GM23338 (cell line): ENCODE results near the gene TENM4. TPM values are rescaled to one million over a fixed set of nuclear protein-coding genes. Genes with fewer than 3 reads are reported as not detected.

ENCODE experiments used
- ATAC-seq: fragments of 200-7000 bp; cut with Tn5 transposase; 3 replicates; pipeline ENCODE4 v1.9.1; 2020
- DNase-seq: peaks from one replicate; pipeline ENCODE4 v3.0.0-alpha.2; 2015; ENCODE audit warnings: low spot score
- H2AFZ ChIP-seq: fragments of 200-600 bp; sonication (generic); 2 replicates; pipeline ENCODE4 v1.8.0; 2016; ENCODE audit warnings: antibody characterized with exemption, mild to moderate bottlenecking, moderate library complexity
- H3F3A ChIP-seq: fragments of 200-600 bp; sonication (generic); replicated peaks from 2 replicates; pipeline ENCODE4 v1.8.0; 2017; ENCODE audit warnings: antibody characterized with exemption, mixed run types, low read depth
- H3K27ac ChIP-seq: fragments of 200-600 bp; sonication (generic); 2 replicates; pipeline ENCODE4 v1.6.1; 2016; ENCODE audit warnings: low read depth
- H3K27me3 ChIP-seq: fragments of 200-600 bp; sonication (generic); 2 replicates; pipeline ENCODE4 v1.8.0; 2016; ENCODE audit warnings: mild to moderate bottlenecking, mixed run types, moderate library complexity; ENCODE audit not compliant: insufficient read depth
- H3K36me3 ChIP-seq: fragments of 200-600 bp; sonication (generic); 2 replicates; pipeline ENCODE4 v1.8.0; 2016; ENCODE audit warnings: mild to moderate bottlenecking; ENCODE audit not compliant: insufficient read depth
- H3K4me1 ChIP-seq: fragments of 200-600 bp; sonication (generic); 2 replicates; pipeline ENCODE4 v1.8.0; 2016; ENCODE audit warnings: mild to moderate bottlenecking, moderate library complexity; ENCODE audit not compliant: insufficient read depth
- H3K4me2 ChIP-seq: fragments of 200-600 bp; sonication (generic); 2 replicates; pipeline ENCODE4 v1.7.1; 2017; ENCODE audit warnings: mixed run types
- H3K4me3 ChIP-seq: fragments of 200-600 bp; sonication (generic); 2 replicates; pipeline ENCODE4 v1.6.1; 2016; ENCODE audit warnings: mixed run types
- H3K79me2 ChIP-seq: fragments of 200-600 bp; sonication (generic); replicated peaks from 2 replicates; pipeline ENCODE4 v1.8.0; 2017; ENCODE audit warnings: mild to moderate bottlenecking; ENCODE audit not compliant: insufficient read depth
- H3K9me2 ChIP-seq: fragments of 200-600 bp; sonication (generic); 2 replicates; pipeline ENCODE4 v1.8.0; 2017; ENCODE audit not compliant: insufficient read depth
- H4K20me1 ChIP-seq: fragments of 200-600 bp; sonication (generic); replicated peaks from 2 replicates; pipeline ENCODE4 v1.8.0; 2017; ENCODE audit warnings: mild to moderate bottlenecking; ENCODE audit not compliant: insufficient read depth
- H3K27ac Mint-ChIP-seq: 2 replicates; pipeline ENCODE4 v1.8.0; 2020; ENCODE audit warnings: inconsistent platforms, mild to moderate bottlenecking, moderate library complexity, mixed read lengths
- H3K27me3 Mint-ChIP-seq: 3 replicates; pipeline ENCODE4 v1.8.0; 2022; ENCODE audit warnings: low read depth, mild to moderate bottlenecking, moderate library complexity, mixed read lengths, inconsistent platforms; ENCODE audit not compliant: insufficient read depth, poor library complexity
- H3K36me3 Mint-ChIP-seq: 3 replicates; pipeline ENCODE4 v1.8.0; 2021; ENCODE audit warnings: low read depth, mild to moderate bottlenecking, inconsistent platforms, moderate library complexity, mixed read lengths
- H3K4me1 Mint-ChIP-seq: 3 replicates; pipeline ENCODE4 v1.8.0; 2020; ENCODE audit warnings: mild to moderate bottlenecking, inconsistent platforms, mixed read lengths
- H3K4me3 Mint-ChIP-seq: 3 replicates; pipeline ENCODE4 v1.8.0; 2021; ENCODE audit warnings: moderate library complexity, mild to moderate bottlenecking, inconsistent platforms, mixed read lengths
- H3K9me3 Mint-ChIP-seq: 3 replicates; pipeline ENCODE4 v1.8.0; 2020; ENCODE audit warnings: moderate library complexity, mild to moderate bottlenecking, inconsistent platforms, mixed read lengths
- CREB1 ChIP-seq: fragments of 250-450 bp; sonication (Bioruptor Pico); IDR thresholded peaks from 2 replicates; pipeline ENCODE4 v1.5.0; 2020; ENCODE audit warnings: low read depth, mild to moderate bottlenecking, moderate library complexity
- CTCF ChIP-seq, 2 experiments: fragments of 200-600 bp in 1 of 2; sonication (generic) in 1 of 2; conservative IDR thresholded peaks; 2 replicates each; pipeline versions ENCODE4 v1.5.1 to v1.6.1; 2016 to 2017; ENCODE audit warnings: antibody characterized with exemption in 2 of 2, low read depth in 2 of 2, mild to moderate bottlenecking in 2 of 2, moderate library complexity in 1 of 2
- EZH2 ChIP-seq: fragments of 200-600 bp; sonication (generic); IDR thresholded peaks from one replicate; pipeline ENCODE4 v1.8.0; 2017; ENCODE audit warnings: antibody characterized with exemption, mild to moderate bottlenecking, low read depth; ENCODE audit not compliant: unreplicated experiment
- EZH2phosphoT487 ChIP-seq: fragments of 200-600 bp; sonication (generic); IDR thresholded peaks from one replicate; pipeline ENCODE4 v1.8.1; 2018; ENCODE audit warnings: antibody characterized with exemption; ENCODE audit not compliant: unreplicated experiment
- JUNB ChIP-seq: IDR thresholded peaks from one replicate; pipeline ENCODE4 v1.6.1; 2016; ENCODE audit warnings: antibody characterized with exemption; ENCODE audit not compliant: unreplicated experiment
- NANOG ChIP-seq: IDR thresholded peaks from 2 replicates; pipeline ENCODE4 v1.6.1; 2016; ENCODE audit warnings: antibody characterized with exemption, borderline replicate concordance
- POLR2AphosphoS5 ChIP-seq: IDR thresholded peaks from 2 replicates; pipeline ENCODE4 v1.6.1; 2016; ENCODE audit warnings: antibody characterized with exemption, low read depth
- REST ChIP-seq: IDR thresholded peaks from one replicate; pipeline ENCODE4 v1.6.1; 2018; ENCODE audit warnings: antibody characterized with exemption; ENCODE audit not compliant: unreplicated experiment
- STAT1 ChIP-seq: IDR thresholded peaks from one replicate; pipeline ENCODE4 v1.6.1; 2016; ENCODE audit warnings: antibody characterized with exemption; ENCODE audit not compliant: unreplicated experiment
- ZNF114 ChIP-seq: fragments of 250-450 bp; sonication (Bioruptor Pico); IDR thresholded peaks from 2 replicates; pipeline ENCODE4 v1.5.0; 2020; ENCODE audit warnings: mild to moderate bottlenecking, moderate library complexity
- ZNF462 ChIP-seq: fragments of 250-450 bp; sonication (Bioruptor Pico); IDR thresholded peaks from 2 replicates; pipeline ENCODE4 v1.5.0; 2020; ENCODE audit warnings: mild to moderate bottlenecking, moderate library complexity
- polyA plus RNA-seq: library from polyadenylated mRNA; unstranded; fragments of >200 nt; fragmentation: Nextera tagmentation; extraction: Ambion mirVana; gene quantifications from 2 replicates; pipeline ENCODE4 v1.2.1, GENCODE V29; 2016
- total RNA-seq: library from RNA; depleted of rRNA; stranded (reverse); fragments of >200 nt; shearing (Covaris generic); gene quantifications from 2 replicates; pipeline ENCODE4 v1.2.3, GENCODE V29; 2014
- TF ChIP-seq, protein P1 (sequence below): IDR thresholded peaks from 2 replicates; pipeline ENCODE4 v1.6.1; 2016; ENCODE audit warnings: antibody characterized with exemption

The TENM4 gene
- total and polyA plus RNA-seq, 2 experiments from 2014 or later: 7.3 TPM

DNA sequence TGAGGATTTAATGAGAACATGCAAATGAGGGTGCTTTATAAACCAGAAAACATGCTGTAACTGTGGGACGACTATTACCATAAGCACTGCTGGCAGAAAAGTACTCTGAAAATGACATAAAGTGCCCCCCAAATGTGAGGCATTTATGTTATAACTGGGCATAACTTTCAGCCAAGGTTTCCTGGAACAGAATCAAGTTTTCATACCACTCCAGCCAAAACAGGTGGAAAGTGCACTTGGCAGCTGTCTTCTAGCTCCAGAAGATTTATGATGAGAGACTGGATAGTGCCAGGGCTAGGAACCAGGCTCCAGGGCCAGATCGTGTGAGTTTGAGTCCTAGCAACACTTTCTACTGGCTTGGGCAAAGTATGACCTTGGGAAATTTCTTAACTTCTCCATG lies 339.2 kb downstream of the TENM4 start:
- H3K27ac Mint-ChIP-seq: no peak overlapping the region
- no peaks in the 10 kb centered on the region for H3K9me3 Mint-ChIP-seq

More for the DNA sequence above, 339.2 kb downstream of the TENM4 start:
- H3K4me2 ChIP-seq: no peak overlapping the region
- no peaks in the 10 kb centered on the region for H3F3A ChIP-seq
- H3K36me3 ChIP-seq: no peaks in the 10 kb centered on the region
- no peaks in the 10 kb centered on the region for H3K36me3 Mint-ChIP-seq
- ATAC-seq: no peak
- H3K9me2 ChIP-seq: no peaks in the 10 kb centered on the region
- H3K27me3 Mint-ChIP-seq: peaks cover 7% of the 10 kb centered on the region
- TF ChIP-seq CREB1 (CRISPR knock-in tag) (no peak), CTCF (conservative IDR thresholded peaks at IDR 0.05; ENCODE audit: low read depth in 2 of 2) (no peak), STAT1 (no peak), JUNB (no peak), ZNF114 (CRISPR knock-in tag) (no peak), POLR2AphosphoS5 (no peak), EZH2 (no peak), ZNF462 (CRISPR knock-in tag) (no peak), NANOG (no peak), EZH2phosphoT487 (no peak), REST (no peak)
- TF ChIP-seq, protein P1, sequence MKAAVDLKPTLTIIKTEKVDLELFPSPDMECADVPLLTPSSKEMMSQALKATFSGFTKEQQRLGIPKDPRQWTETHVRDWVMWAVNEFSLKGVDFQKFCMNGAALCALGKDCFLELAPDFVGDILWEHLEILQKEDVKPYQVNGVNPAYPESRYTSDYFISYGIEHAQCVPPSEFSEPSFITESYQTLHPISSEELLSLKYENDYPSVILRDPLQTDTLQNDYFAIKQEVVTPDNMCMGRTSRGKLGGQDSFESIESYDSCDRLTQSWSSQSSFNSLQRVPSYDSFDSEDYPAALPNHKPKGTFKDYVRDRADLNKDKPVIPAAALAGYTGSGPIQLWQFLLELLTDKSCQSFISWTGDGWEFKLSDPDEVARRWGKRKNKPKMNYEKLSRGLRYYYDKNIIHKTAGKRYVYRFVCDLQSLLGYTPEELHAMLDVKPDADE: no peak
- H3K4me1 Mint-ChIP-seq: peaks cover 8% of the 10 kb centered on the region
- H2AFZ ChIP-seq: no peak overlapping the region
- no peak for DNase-seq
- no peaks in the 10 kb centered on the region for H3K27me3 ChIP-seq
- no peaks in the 10 kb centered on the region for H3K4me1 ChIP-seq
- no peak overlapping the region for H3K4me3 ChIP-seq
- no peaks in the 10 kb centered on the region for H3K79me2 ChIP-seq
- H3K27ac ChIP-seq: no peak overlapping the region
- no peaks in the 10 kb centered on the region for H4K20me1 ChIP-seq
- H3K4me3 Mint-ChIP-seq: no peak overlapping the region
